HL-60 (cell line): ENCODE results near the gene FADD.

Source experiments
- POLR2AphosphoS5 ChIP-seq: IDR thresholded peaks from 2 replicates; pipeline ENCODE4 v1.6.1; 2012; ENCODE audit warnings: low read depth
- SPI1 ChIP-seq: IDR thresholded peaks from 2 replicates; pipeline ENCODE4 v1.6.1; 2012; ENCODE audit warnings: low read depth, mild to moderate bottlenecking, borderline replicate concordance
- TF ChIP-seq, protein P1 (sequence below): IDR thresholded peaks from one replicate; pipeline ENCODE4 v1.5.1; 2011; ENCODE audit warnings: low read length, control low read depth, inconsistent platforms; ENCODE audit not compliant: insufficient read depth
- TF ChIP-seq, protein P2 (sequence below): IDR thresholded peaks from 2 replicates; pipeline ENCODE4 v1.6.1; 2012; ENCODE audit warnings: low read depth; ENCODE audit not compliant: insufficient replicate concordance

DNA sequence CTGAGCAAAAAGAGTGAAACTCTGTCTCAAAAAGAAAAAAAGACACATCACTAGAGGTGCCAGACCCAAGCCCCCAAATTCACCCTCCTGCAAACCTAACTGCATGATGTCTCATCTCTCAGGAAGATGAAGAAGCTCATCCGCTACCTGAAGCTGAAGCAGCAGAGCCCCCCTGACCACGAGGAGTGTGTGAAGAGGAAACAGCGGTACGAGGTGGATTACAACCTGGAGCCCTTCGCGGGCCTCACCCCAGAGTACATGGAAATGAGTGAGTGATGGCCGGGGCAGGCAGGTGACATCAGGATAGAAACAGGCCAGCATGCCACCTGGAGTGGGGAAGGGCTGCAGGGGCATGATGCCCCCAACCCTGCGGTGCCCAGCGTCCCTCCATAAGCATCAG is 36.0 kb upstream of the FADD start:
- TF ChIP-seq, protein P1, sequence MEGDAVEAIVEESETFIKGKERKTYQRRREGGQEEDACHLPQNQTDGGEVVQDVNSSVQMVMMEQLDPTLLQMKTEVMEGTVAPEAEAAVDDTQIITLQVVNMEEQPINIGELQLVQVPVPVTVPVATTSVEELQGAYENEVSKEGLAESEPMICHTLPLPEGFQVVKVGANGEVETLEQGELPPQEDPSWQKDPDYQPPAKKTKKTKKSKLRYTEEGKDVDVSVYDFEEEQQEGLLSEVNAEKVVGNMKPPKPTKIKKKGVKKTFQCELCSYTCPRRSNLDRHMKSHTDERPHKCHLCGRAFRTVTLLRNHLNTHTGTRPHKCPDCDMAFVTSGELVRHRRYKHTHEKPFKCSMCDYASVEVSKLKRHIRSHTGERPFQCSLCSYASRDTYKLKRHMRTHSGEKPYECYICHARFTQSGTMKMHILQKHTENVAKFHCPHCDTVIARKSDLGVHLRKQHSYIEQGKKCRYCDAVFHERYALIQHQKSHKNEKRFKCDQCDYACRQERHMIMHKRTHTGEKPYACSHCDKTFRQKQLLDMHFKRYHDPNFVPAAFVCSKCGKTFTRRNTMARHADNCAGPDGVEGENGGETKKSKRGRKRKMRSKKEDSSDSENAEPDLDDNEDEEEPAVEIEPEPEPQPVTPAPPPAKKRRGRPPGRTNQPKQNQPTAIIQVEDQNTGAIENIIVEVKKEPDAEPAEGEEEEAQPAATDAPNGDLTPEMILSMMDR: no peak
- TF ChIP-seq, protein P2, sequence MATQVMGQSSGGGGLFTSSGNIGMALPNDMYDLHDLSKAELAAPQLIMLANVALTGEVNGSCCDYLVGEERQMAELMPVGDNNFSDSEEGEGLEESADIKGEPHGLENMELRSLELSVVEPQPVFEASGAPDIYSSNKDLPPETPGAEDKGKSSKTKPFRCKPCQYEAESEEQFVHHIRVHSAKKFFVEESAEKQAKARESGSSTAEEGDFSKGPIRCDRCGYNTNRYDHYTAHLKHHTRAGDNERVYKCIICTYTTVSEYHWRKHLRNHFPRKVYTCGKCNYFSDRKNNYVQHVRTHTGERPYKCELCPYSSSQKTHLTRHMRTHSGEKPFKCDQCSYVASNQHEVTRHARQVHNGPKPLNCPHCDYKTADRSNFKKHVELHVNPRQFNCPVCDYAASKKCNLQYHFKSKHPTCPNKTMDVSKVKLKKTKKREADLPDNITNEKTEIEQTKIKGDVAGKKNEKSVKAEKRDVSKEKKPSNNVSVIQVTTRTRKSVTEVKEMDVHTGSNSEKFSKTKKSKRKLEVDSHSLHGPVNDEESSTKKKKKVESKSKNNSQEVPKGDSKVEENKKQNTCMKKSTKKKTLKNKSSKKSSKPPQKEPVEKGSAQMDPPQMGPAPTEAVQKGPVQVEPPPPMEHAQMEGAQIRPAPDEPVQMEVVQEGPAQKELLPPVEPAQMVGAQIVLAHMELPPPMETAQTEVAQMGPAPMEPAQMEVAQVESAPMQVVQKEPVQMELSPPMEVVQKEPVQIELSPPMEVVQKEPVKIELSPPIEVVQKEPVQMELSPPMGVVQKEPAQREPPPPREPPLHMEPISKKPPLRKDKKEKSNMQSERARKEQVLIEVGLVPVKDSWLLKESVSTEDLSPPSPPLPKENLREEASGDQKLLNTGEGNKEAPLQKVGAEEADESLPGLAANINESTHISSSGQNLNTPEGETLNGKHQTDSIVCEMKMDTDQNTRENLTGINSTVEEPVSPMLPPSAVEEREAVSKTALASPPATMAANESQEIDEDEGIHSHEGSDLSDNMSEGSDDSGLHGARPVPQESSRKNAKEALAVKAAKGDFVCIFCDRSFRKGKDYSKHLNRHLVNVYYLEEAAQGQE: no peak
- TF ChIP-seq POLR2AphosphoS5: no peak
- no peak for TF ChIP-seq SPI1
